Ovary (tissue), 9 donors: ENCODE data around the gene CYP27C1. TPM values are rescaled to one million over a fixed set of nuclear protein-coding genes. Genes with fewer than 3 reads are reported as not detected.

Experiments used
- DNase-seq, 5 donors: peaks; one replicate each; pipeline ENCODE4 v3.0.0-alpha.2; 2019 to 2020
- H3K27ac ChIP-seq, 2 donors: fragments of 200-600 bp; one replicate each; pipeline versions ENCODE4 v1.5.1 to v1.8.0; 2019 to 2022
- H3K27me3 ChIP-seq: fragments of 200-600 bp; one replicate; pipeline ENCODE4 v1.8.0; 2022
- H3K36me3 ChIP-seq: fragments of 200-600 bp; sonication (generic); one replicate; pipeline ENCODE4 v1.5.1; 2019
- H3K4me1 ChIP-seq: one replicate; pipeline ENCODE4 v1.8.1; 2013; ENCODE audit warnings: mild to moderate bottlenecking, moderate library complexity; ENCODE audit not compliant: insufficient read depth
- H3K4me3 ChIP-seq: fragments of 200-600 bp; sonication (generic); one replicate; pipeline ENCODE4 v1.5.1; 2017
- H3K9me3 ChIP-seq, 2 donors: fragments of 200-600 bp in 1 of 2; sonication (generic) in 1 of 2; one replicate each; pipeline versions ENCODE4 v1.5.1 to v1.8.1; 2013 to 2019; ENCODE audit warnings: mild to moderate bottlenecking in 1 of 2, moderate library complexity in 1 of 2
- EP300 ChIP-seq: sonication (generic); formaldehyde crosslinking; IDR thresholded peaks from one replicate; pipeline ENCODE4 v1.6.1; 2017; ENCODE audit warnings: antibody characterized with exemption
- POLR2A ChIP-seq: fragments of 450-650 bp; IDR thresholded peaks from one replicate; pipeline ENCODE4 v1.6.1; 2017; ENCODE audit warnings: antibody characterized with exemption, mild to moderate bottlenecking, moderate library complexity
- WGBS, 3 donors: extraction: QIAGEN DNeasy Blood & Tissue Kit in 1 of 3; methylation state at CpG; one replicate each; pipeline versions ENCODE4 v1.1.5 to v1.1.7; 2013 to 2017; 5-methylcytosine and 5-hydroxymethylcytosine counted together
- intact Hi-C, 4 donors: fragments of 100-400 bp; cut with DNase I; formaldehyde crosslinking; loops; one replicate each; pipeline versions ENCODE4 v1.11.0 to v1.15.1; 2022 to 2023
- polyA plus RNA-seq, 2 donors: library from polyadenylated mRNA; stranded (reverse); fragments of 200-250 nt in 1 of 2; fragments of 350-450 nt in 1 of 2; fragmentation: Illumina TruSeq in 1 of 2; extraction: RNeasy Lipid Tissue Mini Kit (QIAGEN cat#74804) in 1 of 2; gene quantifications; one replicate each; pipeline ENCODE4 v1.2.3, GENCODE V29; 2013 to 2014
- total RNA-seq, 7 donors: library from RNA; depleted of rRNA in 2 of 7; stranded (reverse); fragments of >200 nt in 2 of 7; fragmentation: NEBNext Ultra II Directional in 3 of 7; extraction: Animal tissue kit (Norgen Biotek cat#: 25700) in 3 of 7; gene quantifications; one replicate each; pipeline versions ENCODE4 v1.1.0 to v1.2.4, GENCODE V29; 2016 to 2023
- TF ChIP-seq, protein P1 (sequence below), 3 donors: fragments of 450-650 bp in 2 of 3; fragments of 200-600 bp in 1 of 3; IDR thresholded peaks; one replicate each; pipeline versions ENCODE4 v1.5.1 to v1.8.0; 2016 to 2022; ENCODE audit warnings: antibody characterized with exemption in 3 of 3, mild to moderate bottlenecking in 1 of 3
- donor health status: DM: no; HTN: no; CAD: no; lungs with moderate emphysema.
- donor health status: DM: no; HTN: no; CAD: no.
- donor health status: Bipolar disorder and iron deficiency.
- donor health status: DM: yes; HTN: yes; CAD: no.
- donor health status: DM: no; HTN: no; CAD: no.
- donor health status: DM: yes; HTN: yes; CAD: no.

CYP27C1 gene
- total and polyA plus RNA-seq, 9 donors: 0.07 to 0.52 (median 0.17) TPM; not detected in 1

DNA sequence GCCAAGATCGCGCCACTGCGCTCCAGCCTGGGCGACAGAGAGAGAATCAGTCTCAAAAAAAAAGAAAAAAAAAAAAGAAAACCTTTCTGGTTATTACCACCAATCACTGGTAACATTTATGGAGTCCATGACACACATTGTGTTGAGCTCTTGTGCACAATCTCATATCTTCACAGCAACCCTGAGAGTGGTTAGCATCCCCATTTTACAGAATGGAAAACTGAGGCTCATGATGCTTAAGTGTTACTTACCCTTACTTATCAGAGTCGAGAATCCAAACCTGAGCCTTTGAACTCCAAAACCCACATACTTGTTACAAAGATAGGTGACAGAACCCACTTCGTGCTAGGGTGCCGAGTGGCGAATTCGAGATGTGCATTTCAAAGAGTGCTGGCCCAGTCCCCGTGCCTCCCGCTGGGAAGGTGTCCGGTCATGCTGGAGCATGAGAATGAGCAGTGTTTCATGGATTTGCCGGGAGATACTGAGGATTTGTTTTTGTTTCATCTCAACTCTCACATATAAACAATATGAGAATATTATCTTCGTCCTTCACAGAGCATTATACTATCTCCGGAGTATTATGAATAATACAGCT, 50.9 kb downstream of the CYP27C1 start:
- H3K4me1 ChIP-seq: no peaks in the 10 kb centered on the region
- no peaks in the 10 kb centered on the region for H3K27me3 ChIP-seq
- H3K4me3 ChIP-seq: no peak overlapping the region
- H3K9me3 ChIP-seq: no peaks in the 10 kb centered on the region
- DNase-seq: no peak
- 43 to 72% (median 52%) methylated on average over 15 of the region's 15 CpGs for WGBS, 3 donors
- H3K27ac ChIP-seq: no peak overlapping the region
- TF ChIP-seq POLR2A (no peak), EP300 (no peak)
- TF ChIP-seq, protein P1, sequence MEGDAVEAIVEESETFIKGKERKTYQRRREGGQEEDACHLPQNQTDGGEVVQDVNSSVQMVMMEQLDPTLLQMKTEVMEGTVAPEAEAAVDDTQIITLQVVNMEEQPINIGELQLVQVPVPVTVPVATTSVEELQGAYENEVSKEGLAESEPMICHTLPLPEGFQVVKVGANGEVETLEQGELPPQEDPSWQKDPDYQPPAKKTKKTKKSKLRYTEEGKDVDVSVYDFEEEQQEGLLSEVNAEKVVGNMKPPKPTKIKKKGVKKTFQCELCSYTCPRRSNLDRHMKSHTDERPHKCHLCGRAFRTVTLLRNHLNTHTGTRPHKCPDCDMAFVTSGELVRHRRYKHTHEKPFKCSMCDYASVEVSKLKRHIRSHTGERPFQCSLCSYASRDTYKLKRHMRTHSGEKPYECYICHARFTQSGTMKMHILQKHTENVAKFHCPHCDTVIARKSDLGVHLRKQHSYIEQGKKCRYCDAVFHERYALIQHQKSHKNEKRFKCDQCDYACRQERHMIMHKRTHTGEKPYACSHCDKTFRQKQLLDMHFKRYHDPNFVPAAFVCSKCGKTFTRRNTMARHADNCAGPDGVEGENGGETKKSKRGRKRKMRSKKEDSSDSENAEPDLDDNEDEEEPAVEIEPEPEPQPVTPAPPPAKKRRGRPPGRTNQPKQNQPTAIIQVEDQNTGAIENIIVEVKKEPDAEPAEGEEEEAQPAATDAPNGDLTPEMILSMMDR (IDR thresholded peaks at IDR 0.05): no peak
- no peaks in the 10 kb centered on the region for H3K36me3 ChIP-seq
- intact Hi-C loops: no loop called here

DNA sequence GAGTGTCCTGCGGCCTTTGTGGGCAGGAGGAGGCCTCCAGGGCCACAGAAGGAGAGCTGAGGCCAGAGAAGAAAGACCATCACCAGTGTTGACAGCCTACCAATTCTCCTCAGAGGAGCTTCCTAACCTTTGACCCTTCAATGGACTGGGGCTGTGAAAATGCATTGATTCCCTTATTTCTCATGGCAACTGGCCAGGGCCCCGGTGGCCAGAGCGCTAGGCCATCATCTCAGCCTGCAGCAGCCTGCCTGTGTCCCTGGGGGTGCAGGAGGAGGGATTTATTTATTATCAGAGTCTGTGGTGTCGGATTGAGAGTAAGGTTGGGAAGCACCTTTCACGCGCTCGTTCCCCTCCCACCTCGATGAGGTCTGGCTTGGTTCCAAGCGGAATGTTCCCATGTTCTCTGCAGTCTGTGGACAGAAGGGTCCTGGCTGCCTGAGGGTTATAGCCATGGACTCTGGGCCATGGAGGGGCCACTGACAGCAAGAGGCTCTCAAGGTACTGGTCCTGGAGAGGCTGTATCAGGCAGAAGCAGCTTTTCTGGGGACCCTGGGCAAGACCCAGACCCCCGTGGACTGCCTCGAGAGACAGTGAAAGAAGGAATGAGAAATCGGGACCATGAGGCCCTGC, 53.8 kb downstream of the CYP27C1 start:
- H3K4me3 ChIP-seq: no peak overlapping the region
- no peaks in the 10 kb centered on the region for H3K36me3 ChIP-seq
- H3K27ac ChIP-seq: no peak overlapping the region
- TF ChIP-seq EP300: no peak
- TF ChIP-seq, protein P1 (IDR thresholded peaks at IDR 0.05): no peak
- TF ChIP-seq POLR2A: no peak
- intact Hi-C loops: no loop called here
- no peaks in the 10 kb centered on the region for H3K9me3 ChIP-seq
- no peaks in the 10 kb centered on the region for H3K4me1 ChIP-seq
- no peak for DNase-seq
- H3K27me3 ChIP-seq: no peaks in the 10 kb centered on the region
- WGBS, 3 donors: 65 to 72% (median 66%) methylated on average over 12 of the region's 12 CpGs

DNA sequence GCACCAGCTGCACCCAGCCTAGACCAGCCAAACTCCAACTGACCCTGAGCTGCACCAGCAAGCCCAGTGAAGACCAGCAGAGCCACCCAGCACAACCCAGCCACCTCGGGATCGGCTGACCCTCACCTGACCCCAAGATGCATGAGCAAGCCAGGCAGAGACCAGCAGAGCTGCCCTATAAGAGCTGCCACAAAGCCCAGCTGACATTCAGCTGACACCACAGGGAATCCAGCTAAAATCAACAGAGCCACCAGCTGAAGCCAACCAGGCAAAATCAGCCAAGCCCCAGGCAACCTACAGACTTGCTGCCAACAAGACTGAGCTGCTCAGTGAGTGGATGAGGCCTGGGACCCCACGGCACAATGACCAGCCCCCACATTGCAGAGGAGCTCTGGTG, 54.6 kb downstream of the CYP27C1 start:
- Histone ChIP-seq H3K4me1 (no peaks in the 10 kb centered on the region), H3K4me3 (no peak overlapping the region), H3K36me3 (no peaks in the 10 kb centered on the region), H3K27me3 (no peaks in the 10 kb centered on the region), H3K9me3 (no peaks in the 10 kb centered on the region), H3K27ac (no peak overlapping the region)
- TF ChIP-seq EP300: no peak
- TF ChIP-seq, protein P1 (IDR thresholded peaks at IDR 0.05): no peak
- TF ChIP-seq POLR2A: no peak
- WGBS, 3 donors: 75 to 88% (median 84%) methylated on average over 3 of the region's 3 CpGs
- no peak for DNase-seq
- intact Hi-C loops: no loop called here

DNA sequence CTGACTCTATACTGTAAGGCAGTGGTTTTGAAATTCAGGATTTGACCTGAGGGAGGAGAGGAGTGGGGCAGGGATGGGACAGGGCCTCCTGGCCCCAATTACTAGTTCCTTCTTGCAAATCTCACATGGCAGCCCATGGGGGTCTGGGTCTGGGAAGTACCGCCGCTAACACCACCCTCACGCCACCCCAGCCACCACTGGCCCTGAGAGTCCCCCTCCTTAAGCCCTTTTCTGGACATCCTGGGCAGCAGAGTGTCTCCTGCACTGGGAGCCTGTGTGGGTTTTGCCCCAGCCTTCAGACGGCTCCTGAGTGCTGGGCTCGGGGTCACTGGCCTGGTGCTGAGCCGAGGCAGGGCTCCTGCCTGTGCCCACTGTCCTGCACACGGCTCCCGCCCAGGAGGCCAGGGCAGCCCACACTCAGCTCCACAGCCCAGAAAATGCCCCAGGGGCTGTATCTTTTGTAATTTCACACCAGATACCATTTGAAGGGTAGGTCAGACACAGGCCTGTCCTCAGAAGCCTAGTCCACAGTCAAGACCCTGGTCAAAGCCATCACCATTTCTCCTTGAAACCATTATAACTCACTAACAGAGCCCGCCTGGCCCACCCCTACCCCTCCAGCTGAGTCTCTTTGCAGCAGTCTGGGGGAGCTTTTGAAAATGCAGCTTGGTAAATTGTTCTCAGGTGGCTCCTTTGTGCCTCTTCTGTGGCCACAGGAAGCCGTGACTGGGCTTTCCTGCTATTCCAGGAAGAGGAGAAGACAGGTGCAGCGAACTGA, 55.1 kb downstream of the CYP27C1 start:
- no peaks in the 10 kb centered on the region for H3K36me3 ChIP-seq
- H3K27me3 ChIP-seq: no peaks in the 10 kb centered on the region
- intact Hi-C loops: loop anchor here in 2 of 4 donors (5.0 kb wide), 2 partner anchors 93 to 98 kb away; no protein-coding TSS in a partner anchor
- no peak for DNase-seq
- TF ChIP-seq POLR2A: no peak
- H3K27ac ChIP-seq: no peak overlapping the region
- H3K4me1 ChIP-seq: no peaks in the 10 kb centered on the region
- 89 to 95% (median 93%) methylated on average over 11 of the region's 11 CpGs for WGBS, 3 donors
- H3K9me3 ChIP-seq: no peaks in the 10 kb centered on the region
- H3K4me3 ChIP-seq: no peak overlapping the region
